HG03108 (cell line): ENCODE measurements around the gene GRIA3.

ENCODE experiments used
- ATAC-seq: cut with Tn5 transposase; IDR thresholded peaks from one replicate; pipeline ENCODE4 v1.9.1; 2021; ENCODE audit warnings: moderate library complexity; ENCODE audit not compliant: unreplicated experiment

Gene GRIA3

GRCh38 chrX:123190096-123190495 lies 6.0 kb downstream of the GRIA3 start:
- ATAC-seq: no peak

GRCh38 chrX:123193101-123193500 lies 9.0 kb downstream of the GRIA3 start:
- ATAC-seq: no peak

GRCh38 chrX:123199338-123199737 lies 15.3 kb downstream of the GRIA3 start:
- ATAC-seq: no peak

- no peak for ATAC-seq
These were observed 17.6 kb downstream of the GRIA3 start for GRCh38 chrX:123201720-123202119.

GRCh38 chrX:123202523-123202922 lies 18.4 kb downstream of the GRIA3 start:
- ATAC-seq: no peak

GRCh38 chrX:123203772-123204171 lies 19.7 kb downstream of the GRIA3 start:
- no peak for ATAC-seq

- ATAC-seq: no peak
These were observed 22.1 kb downstream of the GRIA3 start for GRCh38 chrX:123206176-123206575.

- ATAC-seq: no peak
These were observed 26.2 kb downstream of the GRIA3 start for GRCh38 chrX:123210252-123210651.

- ATAC-seq: no peak
These were observed 31.5 kb downstream of the GRIA3 start for GRCh38 chrX:123215397-123216089.

- no peak for ATAC-seq
These were observed 33.0 kb downstream of the GRIA3 start for GRCh38 chrX:123217077-123217476.

GRCh38 chrX:123217728-123218127 lies 33.6 kb downstream of the GRIA3 start:
- no peak for ATAC-seq

- no peak for ATAC-seq
These were observed 35.8 kb downstream of the GRIA3 start for GRCh38 chrX:123219916-123220315.

- no peak for ATAC-seq
These were observed 38.8 kb downstream of the GRIA3 start for GRCh38 chrX:123222920-123223319.

- ATAC-seq: no peak
These were observed 39.3 kb downstream of the GRIA3 start for GRCh38 chrX:123223409-123223808.

- no peak for ATAC-seq
These were observed 39.8 kb downstream of the GRIA3 start for GRCh38 chrX:123223859-123224258.

GRCh38 chrX:123230798-123231197 lies 46.7 kb downstream of the GRIA3 start:
- no peak for ATAC-seq

GRCh38 chrX:123236859-123237258 lies 52.8 kb downstream of the GRIA3 start:
- no peak for ATAC-seq

- no peak for ATAC-seq
These were observed 53.2 kb downstream of the GRIA3 start for GRCh38 chrX:123237271-123237670.

- ATAC-seq: no peak
These were observed 70.4 kb downstream of the GRIA3 start for GRCh38 chrX:123254457-123254856.

GRCh38 chrX:123256378-123256777 lies 72.3 kb downstream of the GRIA3 start:
- ATAC-seq: peak; percentile 73

GRCh38 chrX:123260920-123261418 lies 76.9 kb downstream of the GRIA3 start:
- no peak for ATAC-seq

GRCh38 chrX:123263270-123263669 lies 79.2 kb downstream of the GRIA3 start:
- ATAC-seq: no peak

- no peak for ATAC-seq
These were observed 79.7 kb downstream of the GRIA3 start for GRCh38 chrX:123263747-123264146.
